KOPT-K1 (cell line): ENCODE measurements around the gene SH2D1B.
"Not testable (repeated sequence)": the region's sequence is repeated elsewhere in the genome, so short reads cannot be mapped to it uniquely, and the experiment has no call there.

Source experiments
- H3K27ac ChIP-seq: fragments of 200-600 bp; sonication (generic); 2 replicates; pipeline ENCODE4 v1.5.1; 2016; ENCODE audit warnings: antibody characterized with exemption, mild to moderate bottlenecking, low read depth, low read length; ENCODE audit not compliant: poor library complexity, severe bottlenecking
- H3K36me3 ChIP-seq: fragments of 200-600 bp; sonication (generic); 2 replicates; pipeline ENCODE4 v1.5.1; 2017; ENCODE audit warnings: antibody characterized with exemption, mild to moderate bottlenecking, low read length, moderate library complexity; ENCODE audit not compliant: insufficient read depth
- H3K9me3 ChIP-seq: fragments of 200-600 bp; sonication (generic); 2 replicates; pipeline ENCODE4 v1.5.1; 2017; ENCODE audit warnings: antibody characterized with exemption, low read length, mild to moderate bottlenecking; ENCODE audit not compliant: insufficient read depth, poor library complexity, severe bottlenecking

Gene SH2D1B

DNA sequence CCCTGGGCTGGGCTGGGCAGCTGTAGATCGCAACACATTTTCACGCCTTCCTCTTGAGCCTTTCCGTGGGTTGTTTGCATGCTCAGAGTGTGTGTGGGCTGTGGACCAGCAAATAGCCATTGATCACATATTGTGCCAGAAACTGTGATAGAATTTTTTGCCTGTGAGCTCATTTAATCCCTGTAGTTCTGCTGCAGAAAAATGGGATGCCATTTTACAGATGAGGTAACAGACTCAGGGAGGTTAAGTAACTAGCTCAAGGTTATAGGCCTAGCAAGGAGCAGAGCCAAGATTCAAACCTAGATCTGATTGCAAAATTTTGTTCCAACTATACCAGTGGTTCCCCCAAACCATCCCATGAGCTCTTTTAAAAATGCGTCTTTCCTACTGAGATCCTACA lies 45.8 kb downstream of the SH2D1B start:
- Histone ChIP-seq H3K9me3 (no peaks in the 10 kb centered on the region), H3K36me3 (no peaks in the 10 kb centered on the region), H3K27ac (no peak overlapping the region)

DNA sequence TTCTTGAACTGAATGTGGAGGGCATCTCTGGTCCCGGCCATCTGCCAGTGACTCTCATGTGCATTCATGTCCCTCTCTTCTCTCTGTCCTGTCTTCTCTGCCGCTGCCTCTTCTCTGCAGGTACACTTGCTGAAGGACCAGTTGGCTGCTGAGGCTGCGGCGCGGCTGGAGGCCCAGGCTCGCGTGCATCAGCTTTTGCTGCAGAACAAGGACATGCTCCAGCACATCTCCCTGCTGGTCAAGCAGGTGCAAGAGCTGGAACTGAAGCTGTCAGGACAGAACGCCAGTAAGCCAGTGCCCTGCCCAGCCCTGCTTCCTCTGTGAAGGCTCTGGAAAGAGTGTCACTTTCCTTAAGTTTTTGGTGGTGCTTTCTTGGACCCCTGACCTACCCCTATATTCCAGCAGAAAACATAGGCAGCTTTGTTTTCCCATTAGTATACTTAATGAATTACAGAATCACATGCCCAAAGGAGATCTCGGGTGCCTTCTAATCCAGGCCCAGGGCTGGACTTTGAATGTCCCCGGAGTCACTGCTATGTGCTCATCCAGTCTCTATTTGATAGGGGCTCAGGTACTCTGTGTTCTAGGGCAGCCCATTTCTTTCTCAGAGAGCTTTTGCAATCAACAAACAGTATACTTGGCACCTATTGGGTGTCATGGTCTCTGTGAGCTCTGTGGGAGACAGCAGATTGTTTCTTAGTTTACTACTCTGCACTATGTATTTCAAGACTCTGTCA lies 46.5 kb downstream of the SH2D1B start:
- no peaks in the 10 kb centered on the region for H3K9me3 ChIP-seq
- no peaks in the 10 kb centered on the region for H3K36me3 ChIP-seq
- H3K27ac ChIP-seq, result no peak overlapping the region

- Histone ChIP-seq H3K27ac (no peak overlapping the region), H3K9me3 (no peaks in the 10 kb centered on the region), H3K36me3 (no peaks in the 10 kb centered on the region)
Measured at GRCh38 chr1:162364498-162364897, 47.4 kb downstream of the SH2D1B start.

GRCh38 chr1:162363823-162364222 lies 48.1 kb downstream of the SH2D1B start:
- Histone ChIP-seq H3K27ac (no peak overlapping the region), H3K36me3 (no peaks in the 10 kb centered on the region), H3K9me3 (no peaks in the 10 kb centered on the region)

GRCh38 chr1:162361349-162361748 lies 50.6 kb downstream of the SH2D1B start:
- Histone ChIP-seq H3K27ac (no peak overlapping the region), H3K36me3 (no peaks in the 10 kb centered on the region), H3K9me3 (no peaks in the 10 kb centered on the region)

GRCh38 chr1:162360874-162361260 lies 51.1 kb downstream of the SH2D1B start:
- H3K36me3 ChIP-seq, result no peaks in the 10 kb centered on the region
- H3K9me3 ChIP-seq, result no peaks in the 10 kb centered on the region
- no peak overlapping the region for H3K27ac ChIP-seq

DNA sequence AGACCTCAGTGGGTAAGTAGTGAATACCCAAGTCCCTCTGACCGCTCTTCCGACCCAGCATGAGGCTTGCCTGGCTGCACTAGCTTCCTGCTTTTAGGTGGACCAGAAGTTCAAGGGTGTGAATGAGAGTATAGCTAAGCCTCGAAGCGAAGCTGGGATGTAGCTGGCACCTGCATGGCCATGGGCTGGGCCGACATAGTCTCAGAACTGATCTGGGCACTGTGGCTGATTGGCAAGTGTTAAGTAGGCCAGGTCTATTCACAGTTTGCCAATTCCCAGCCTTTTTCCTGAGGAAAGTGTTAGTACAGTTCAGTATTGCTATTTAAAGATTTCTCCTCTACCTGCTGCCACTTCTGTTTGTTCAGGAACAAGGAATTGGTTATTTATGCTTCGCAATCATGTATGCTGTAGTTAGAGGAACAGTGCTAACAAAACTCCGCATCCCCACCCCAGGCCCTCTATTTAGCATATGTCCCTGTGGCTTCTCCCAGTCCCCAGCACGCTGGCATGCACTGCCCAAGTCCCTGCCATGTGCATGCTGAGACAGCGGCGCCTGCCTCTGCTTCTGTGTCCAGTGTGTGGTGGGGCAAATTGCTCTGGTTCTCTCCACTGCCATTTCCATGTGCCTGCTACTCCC lies 51.6 kb downstream of the SH2D1B start:
- H3K9me3 ChIP-seq, result no peaks in the 10 kb centered on the region
- H3K27ac ChIP-seq, result no peak overlapping the region
- no peaks in the 10 kb centered on the region for H3K36me3 ChIP-seq

GRCh38 chr1:162359523-162360236 lies 52.3 kb downstream of the SH2D1B start:
- Histone ChIP-seq H3K36me3 (no peaks in the 10 kb centered on the region), H3K9me3 (no peaks in the 10 kb centered on the region), H3K27ac (no peak overlapping the region)

DNA sequence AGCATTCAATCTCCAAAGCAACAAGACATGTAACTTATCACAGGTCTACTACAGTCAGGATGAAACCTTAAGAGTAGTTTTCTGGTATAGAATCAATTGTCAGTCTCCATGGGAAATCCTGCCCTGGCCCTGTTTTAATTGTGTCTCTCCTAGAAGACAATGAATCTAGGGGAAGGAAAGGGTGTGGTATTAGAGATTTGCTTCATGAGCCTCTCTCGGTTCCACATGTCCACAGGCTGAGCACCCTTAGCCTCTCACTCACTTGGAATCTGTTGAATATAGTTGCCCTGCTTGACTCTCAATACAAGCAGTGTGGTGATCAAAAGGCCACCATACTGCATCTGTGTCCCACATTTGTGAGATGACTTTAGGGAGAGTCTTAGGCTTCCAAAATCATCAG lies 53.0 kb downstream of the SH2D1B start:
- H3K27ac ChIP-seq, result no peak overlapping the region
- no peaks in the 10 kb centered on the region for H3K36me3 ChIP-seq
- H3K9me3 ChIP-seq, result no peaks in the 10 kb centered on the region

DNA sequence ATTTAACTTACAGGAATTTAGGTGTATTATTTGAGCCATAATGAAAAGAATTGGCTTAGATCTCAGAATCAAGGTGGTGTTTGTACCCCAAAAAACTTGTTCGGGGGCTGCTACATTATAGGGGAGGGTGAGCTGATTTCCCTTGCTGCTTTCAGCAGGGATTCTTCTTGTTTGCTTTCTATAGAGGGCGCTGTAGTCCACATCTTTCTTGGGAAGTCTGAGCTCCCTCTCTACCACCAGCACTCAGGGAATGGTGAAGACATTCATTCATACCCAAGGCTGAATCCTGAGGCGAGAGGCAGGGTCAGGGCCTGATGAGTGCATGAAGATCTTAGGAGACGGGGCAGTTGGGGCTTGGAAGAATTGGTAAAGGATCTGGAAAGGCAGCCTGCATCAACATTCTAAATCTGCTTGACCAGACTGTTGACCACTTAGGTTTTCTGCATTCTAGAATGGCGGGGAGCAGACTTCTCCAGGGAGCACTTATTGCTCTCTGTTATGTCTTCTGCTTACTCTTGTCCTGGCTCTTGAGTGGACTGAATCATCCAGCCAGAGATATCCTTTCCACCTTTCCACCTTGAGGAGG lies 54.2 kb downstream of the SH2D1B start:
- Histone ChIP-seq H3K9me3 (no peaks in the 10 kb centered on the region), H3K27ac (no peak overlapping the region), H3K36me3 (no peaks in the 10 kb centered on the region)

DNA sequence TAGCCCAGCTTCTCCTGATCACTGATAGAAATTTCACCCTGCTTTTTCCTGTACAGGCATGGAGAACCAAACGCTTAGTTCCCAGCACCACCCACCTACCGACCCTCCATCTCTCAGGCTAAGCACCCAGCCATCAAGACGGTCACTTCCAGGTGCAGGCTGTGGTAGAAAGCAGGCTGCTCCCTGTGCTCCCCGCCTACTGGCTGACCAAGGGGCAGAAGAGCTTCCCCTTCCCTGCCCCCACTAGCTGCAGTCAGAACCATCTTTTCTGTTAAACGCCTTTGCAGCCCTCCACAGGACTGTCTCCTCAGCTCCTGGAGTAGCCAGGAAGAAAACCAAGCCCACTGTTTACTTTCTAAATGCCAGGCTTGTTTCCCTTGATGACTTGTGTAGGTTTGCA lies 58.2 kb downstream of the SH2D1B start:
- Histone ChIP-seq H3K36me3 (no peaks in the 10 kb centered on the region), H3K27ac (no peak overlapping the region), H3K9me3 (no peaks in the 10 kb centered on the region)

DNA sequence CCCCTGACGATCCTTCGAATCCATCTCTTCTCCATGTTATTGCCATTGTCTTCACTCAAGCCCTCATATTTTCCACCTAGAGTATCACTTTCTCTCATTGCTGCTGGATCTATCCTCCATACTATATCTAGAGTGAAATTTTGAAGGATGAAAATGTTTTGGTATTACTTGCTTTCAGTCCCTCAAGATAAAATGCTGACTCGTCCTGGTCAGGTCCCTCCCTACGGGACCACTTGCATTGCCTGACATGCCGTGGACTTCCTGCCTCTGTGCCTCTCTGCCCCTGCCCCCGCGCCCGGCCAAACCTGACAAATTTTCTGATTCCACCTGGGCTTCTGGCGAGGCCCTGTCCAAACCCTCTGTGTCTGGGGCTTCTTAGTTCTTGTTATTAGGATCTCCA lies 58.9 kb downstream of the SH2D1B start:
- no peaks in the 10 kb centered on the region for H3K9me3 ChIP-seq
- no peaks in the 10 kb centered on the region for H3K36me3 ChIP-seq
- no peak overlapping the region for H3K27ac ChIP-seq

DNA sequence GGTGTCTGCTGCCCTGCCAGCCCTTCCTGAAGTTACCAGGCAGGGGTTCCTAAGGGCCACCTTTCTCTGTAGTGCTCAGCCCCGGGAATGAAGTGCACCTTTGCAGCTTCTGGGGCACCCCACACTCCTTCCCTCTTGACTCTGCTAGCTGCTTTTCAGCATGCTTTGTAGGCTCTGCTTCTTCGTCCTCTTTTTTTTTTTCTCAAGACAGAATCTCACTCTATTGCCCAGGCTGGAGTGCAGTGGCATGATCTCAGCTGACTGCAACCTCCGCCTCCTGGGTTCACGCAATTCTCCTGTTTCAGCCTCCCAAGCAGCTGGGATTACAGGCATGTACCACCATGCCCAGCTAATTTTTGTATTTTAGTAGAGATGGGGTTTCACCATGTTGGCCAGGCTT lies 60.1 kb downstream of the SH2D1B start:
- not testable (repeated sequence) for H3K27ac ChIP-seq, H3K9me3 ChIP-seq, H3K36me3 ChIP-seq

DNA sequence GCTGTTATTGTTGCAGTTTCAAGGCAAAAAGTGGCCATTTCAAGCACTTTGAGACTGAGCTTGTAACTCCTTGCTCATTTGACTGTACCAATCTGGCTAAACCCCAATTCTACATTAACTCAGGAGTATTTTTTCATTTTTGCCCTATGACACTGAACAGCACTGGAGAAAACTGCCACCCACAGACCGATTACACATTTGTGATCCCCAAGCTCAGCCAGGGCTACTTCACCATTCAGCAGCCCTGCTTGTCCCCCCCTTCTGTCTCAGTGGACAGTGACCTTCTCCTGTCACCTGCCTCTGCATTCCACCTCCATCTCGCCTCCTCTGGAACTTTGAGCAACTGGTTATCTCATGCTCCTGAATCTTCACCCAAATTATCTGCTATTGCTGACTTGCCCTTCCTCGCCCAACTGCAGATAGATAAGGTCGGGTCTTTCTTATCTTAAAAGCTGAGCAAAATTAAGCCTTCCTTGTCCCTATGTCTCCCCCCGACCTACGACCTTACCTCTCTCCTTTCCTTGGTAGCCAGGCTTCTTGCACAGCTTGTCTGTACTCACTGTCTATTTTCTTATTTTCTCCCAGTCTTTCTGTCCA lies 60.6 kb downstream of the SH2D1B start:
- Histone ChIP-seq H3K9me3 (no peaks in the 10 kb centered on the region), H3K36me3 (no peaks in the 10 kb centered on the region), H3K27ac (no peak overlapping the region)
